AG10803 (cell line): ENCODE results near the gene BABAM2.
A peak's percentile ranks its signal among the peaks of the same experiment; 100 is the strongest.

ENCODE experiments used
- DNase-seq: peaks from one replicate; pipeline ENCODE4 v3.0.0; 2010; ENCODE audit warnings: low read depth
- H3K4me3 ChIP-seq: 2 replicates; pipeline ENCODE4 v1.5.1; 2011; ENCODE audit warnings: mild to moderate bottlenecking, low read length, control low read depth
- CTCF ChIP-seq: conservative IDR thresholded peaks from 2 replicates; pipeline ENCODE4 v1.5.1; 2011; ENCODE audit warnings: mild to moderate bottlenecking, low read length, control low read depth, inconsistent platforms

Gene BABAM2

GRCh38 chr2:27931361-27931950 lies 40.9 kb downstream of the BABAM2 start:
- TF ChIP-seq CTCF: no peak
- no peak overlapping the region for H3K4me3 ChIP-seq
- no peak for DNase-seq

GRCh38 chr2:27932396-27932795 lies 41.9 kb downstream of the BABAM2 start:
- TF ChIP-seq CTCF: no peak
- DNase-seq: peak; percentile 48
- no peak overlapping the region for H3K4me3 ChIP-seq

- DNase-seq: no peak
- no peak for TF ChIP-seq CTCF
- no peak overlapping the region for H3K4me3 ChIP-seq
Measured at GRCh38 chr2:27935026-27935425, 44.5 kb downstream of the BABAM2 start.

- TF ChIP-seq CTCF: no peak
- H3K4me3 ChIP-seq: no peak overlapping the region
- no peak for DNase-seq
Measured at GRCh38 chr2:27940090-27940671, 49.7 kb downstream of the BABAM2 start.

GRCh38 chr2:27940982-27941381 lies 50.5 kb downstream of the BABAM2 start:
- no peak overlapping the region for H3K4me3 ChIP-seq
- no peak for TF ChIP-seq CTCF
- DNase-seq: no peak

GRCh38 chr2:27942612-27943547 lies 52.4 kb downstream of the BABAM2 start:
- TF ChIP-seq CTCF: no peak

More at GRCh38 chr2:27942612-27943547, 52.4 kb downstream of the BABAM2 start:
- no peak overlapping the region for H3K4me3 ChIP-seq
- DNase-seq: no peak
